Activated T-cell treated with anti-CD3 and anti-CD28 coated beads for 1 hour (primary cell): ENCODE results near the gene ADAT3.
A peak's percentile ranks its signal among the peaks of the same experiment; 100 is the strongest.
"Not testable (repeated sequence)": the region's sequence is repeated elsewhere in the genome, so short reads cannot be mapped to it uniquely, and the experiment has no call there.

ENCODE experiments used
- DNase-seq: peaks from one replicate; pipeline ENCODE4 v3.0.0-alpha.2; 2020; ENCODE audit warnings: low read depth

ADAT3 gene

GRCh38 chr19:1882786-1883692, 22.2 kb upstream of the ADAT3 start:
- no peak for DNase-seq

DNA sequence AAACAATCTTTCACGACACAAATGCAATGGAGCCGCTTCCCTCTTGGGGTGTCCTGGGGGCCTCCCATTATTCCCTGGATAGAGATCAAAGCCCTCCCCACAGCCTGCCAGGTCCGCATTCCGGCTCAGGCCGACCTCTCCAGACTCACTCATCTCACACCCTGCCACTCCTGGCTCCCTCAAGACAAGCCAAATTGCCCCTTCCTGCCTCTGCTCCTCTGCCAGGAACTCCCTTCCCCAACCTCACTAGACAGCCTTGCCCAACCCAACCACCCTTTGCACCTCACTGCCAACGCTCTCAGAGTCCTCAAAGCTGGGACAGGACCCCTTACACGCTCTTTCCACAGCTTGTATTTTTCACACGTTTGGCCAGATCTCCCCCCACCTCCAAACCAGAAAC, 21.4 kb upstream of the ADAT3 start:
- no peak for DNase-seq

DNA sequence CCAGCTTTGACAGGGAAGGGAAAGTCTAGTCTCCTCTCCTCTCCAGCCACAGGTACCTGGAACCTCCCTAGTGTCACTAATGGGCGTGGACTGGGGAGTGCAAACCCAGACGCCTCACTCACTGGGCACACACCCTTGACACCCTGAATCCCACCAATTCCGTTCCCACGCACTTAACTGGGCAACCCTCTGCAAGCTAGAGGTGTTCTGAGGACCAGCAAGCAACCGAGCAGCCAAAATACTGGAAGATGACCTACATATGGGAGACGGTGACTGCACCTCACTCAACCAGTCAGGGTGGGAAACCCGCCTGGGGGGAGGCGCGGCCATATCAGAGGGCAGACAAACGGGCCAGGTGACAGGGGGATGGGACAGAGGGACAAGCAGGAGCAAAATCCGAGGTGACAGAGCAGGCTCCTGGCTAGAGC, 20.9 kb upstream of the ADAT3 start:
- DNase-seq = no peak

- no peak for DNase-seq
Observed at GRCh38 chr19:1884719-1885334, 20.4 kb upstream of the ADAT3 start.

GRCh38 chr19:1885398-1886119, 19.6 kb upstream of the ADAT3 start, which contains the start of gene ABHD17A:
Gene ABHD17A, minus strand, starts transcription at chr19:1885496. Its CDS starts 3,930 bp downstream, at chr19:1881566.
- DNase-seq = peak; percentile 95

GRCh38 chr19:1886360-1886759, 18.8 kb upstream of the ADAT3 start:
- DNase-seq = not testable (repeated sequence)

DNA sequence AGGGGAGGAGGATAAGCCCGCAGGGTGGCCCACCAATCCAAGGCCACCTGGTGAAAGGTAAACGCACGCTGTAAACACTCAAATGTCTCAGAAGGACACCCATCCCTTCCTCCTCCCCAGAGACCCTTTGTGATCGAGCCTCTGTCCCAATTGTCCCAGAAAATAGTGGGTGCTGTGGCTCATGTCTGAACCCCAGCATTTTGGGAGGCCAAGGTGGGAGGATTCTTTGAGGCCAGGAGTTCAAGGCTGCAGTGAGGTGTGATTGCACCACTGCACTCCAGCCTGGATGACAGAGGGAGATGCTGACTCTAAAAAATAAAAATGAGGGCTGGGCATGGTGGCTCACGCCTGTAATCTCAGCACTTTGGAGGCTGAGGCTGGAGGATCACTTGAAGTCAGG, 16.8 kb upstream of the ADAT3 start:
- DNase-seq = no peak

DNA sequence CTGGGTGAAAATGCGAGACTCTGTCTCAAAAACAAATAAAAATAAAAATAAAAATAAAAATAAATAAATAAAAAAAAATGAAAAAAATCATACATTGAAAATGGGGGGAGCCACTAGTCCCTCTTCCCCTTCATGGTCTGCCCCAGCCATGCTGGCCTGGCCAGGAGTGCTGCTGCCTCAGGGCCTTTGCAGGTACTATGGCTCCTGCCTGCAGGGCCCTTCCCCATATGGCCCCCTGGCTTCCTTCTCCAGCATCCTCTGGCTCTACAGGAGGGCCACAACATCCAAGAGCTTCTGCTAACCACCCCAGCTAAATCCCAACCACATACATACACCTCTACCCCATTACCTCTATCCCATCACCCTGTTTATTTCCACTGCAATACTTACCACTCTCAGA, 15.3 kb upstream of the ADAT3 start:
- DNase-seq = no peak

GRCh38 chr19:1893791-1894190, 11.4 kb upstream of the ADAT3 start:
- DNase-seq = no peak

- DNase-seq = no peak
Observed at GRCh38 chr19:1896508-1896907, 8.7 kb upstream of the ADAT3 start.

DNA sequence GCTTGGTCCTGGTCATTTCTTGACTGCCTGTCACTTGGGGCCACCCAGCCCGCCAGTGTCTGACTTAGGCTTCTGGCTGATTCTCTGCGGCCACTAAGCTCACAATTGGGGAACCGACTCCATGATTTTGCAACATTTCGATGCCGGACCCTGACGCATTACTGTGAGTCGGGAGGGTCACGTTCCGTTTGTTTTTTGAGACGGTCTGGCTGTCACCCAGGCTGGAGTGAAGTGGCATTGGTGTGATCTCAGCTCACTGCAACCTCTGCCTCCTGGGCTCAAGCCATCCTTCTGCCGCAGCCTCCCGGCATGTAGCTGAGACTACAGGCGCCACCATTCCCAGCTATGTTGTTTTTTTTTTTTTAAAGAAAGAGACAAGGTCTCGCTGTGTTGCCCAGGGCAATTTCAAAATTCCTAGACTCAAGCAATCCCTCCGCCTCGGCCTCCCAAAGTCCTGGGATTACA, 3.2 kb upstream of the ADAT3 start:
- DNase-seq = no peak

DNA sequence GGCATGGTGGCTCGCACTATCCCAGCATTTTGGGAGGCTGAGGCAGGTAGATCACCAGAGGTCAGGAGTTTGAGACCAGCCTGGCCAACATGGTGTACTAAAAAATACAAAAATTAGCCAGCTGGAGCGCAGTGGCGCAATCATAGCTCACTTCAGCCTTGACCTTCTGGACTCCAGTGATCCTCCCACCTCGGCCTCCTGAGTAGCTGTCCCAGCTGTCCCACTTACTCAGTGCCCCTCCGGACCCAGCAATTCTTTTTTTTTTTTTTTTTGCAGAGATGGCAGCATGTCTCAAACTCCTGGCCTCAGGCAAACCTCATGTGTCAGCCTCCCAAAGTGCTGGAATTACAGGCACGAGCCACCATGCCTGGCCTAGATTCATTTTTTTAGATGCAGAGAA, 2.3 kb upstream of the ADAT3 start:
- DNase-seq = no peak

- no peak for DNase-seq
Observed at GRCh38 chr19:1904860-1905109, 414 bp upstream of the ADAT3 start.

GRCh38 chr19:1905863-1906375, 720 bp downstream of the ADAT3 start:
- no peak for DNase-seq

DNA sequence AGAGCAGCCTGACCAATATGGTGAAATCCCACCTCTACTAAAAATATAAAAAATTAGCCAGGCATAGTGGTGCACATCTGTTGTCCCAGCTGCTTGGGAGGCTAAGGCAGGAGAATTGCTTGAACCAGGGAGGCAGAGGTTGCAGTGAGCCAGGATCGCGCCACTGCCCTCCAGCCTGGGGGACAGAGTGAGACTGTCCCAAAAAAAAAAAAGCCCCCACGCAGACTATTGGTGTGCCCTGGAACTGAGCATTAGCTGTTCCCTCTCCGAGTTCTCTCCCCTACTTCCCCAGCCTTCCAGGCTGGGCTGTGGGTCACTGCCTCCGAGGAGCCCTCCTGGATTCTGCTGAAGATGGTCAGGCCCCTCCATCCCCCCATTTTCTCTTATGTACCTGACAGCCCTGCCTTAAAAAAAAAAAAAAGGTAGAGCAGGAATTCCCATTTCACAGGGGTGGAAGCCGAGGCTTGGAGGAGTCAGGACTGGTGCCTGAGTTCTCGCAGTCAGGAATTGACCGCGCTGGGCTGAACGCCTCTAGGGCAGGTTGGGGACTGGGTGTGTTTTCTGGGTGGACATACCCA, 1.9 kb downstream of the ADAT3 start:
- DNase-seq = no peak

DNA sequence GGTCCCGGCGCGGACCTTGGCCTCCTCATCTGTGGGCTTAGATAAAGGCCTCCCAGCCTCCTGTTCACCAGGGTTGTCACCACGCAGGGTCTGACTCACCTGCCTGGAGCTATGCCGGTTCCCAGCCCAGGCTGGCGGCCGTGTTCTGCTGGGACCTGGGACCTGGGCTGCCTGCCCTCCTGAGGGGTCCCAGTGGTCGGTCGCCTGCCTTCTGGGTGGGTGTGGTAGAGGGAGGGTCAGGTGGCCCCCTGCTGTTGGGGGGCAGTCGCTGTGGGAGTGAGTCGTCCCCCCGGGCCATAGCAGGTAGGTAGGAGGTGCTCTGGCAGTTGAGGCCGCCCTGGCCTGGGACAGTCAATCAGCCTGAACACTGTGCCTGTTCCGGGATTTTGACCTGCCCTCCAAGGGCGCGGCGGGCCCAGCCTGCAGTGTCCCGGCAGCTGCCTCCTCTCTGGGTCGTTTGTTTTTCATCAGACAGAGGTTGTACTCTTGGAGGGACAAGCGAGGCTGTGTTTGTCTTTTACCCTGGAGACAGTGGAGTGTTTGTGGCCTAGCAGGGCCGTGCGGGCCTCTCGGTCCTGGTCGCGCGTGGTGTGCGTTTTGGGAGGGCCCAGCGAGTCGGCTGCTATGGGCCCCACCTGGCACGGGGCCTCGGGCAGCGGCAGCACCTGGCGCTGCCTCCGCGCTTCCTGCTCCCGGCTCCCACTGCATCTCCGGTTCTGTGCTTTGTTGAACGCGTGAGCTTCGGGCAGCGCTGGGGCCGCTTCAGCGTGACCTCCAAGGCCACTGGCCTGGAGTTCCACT, 2.6 kb downstream of the ADAT3 start:
- no peak for DNase-seq

GRCh38 chr19:1908364-1908678, 3.1 kb downstream of the ADAT3 start:
- no peak for DNase-seq

DNA sequence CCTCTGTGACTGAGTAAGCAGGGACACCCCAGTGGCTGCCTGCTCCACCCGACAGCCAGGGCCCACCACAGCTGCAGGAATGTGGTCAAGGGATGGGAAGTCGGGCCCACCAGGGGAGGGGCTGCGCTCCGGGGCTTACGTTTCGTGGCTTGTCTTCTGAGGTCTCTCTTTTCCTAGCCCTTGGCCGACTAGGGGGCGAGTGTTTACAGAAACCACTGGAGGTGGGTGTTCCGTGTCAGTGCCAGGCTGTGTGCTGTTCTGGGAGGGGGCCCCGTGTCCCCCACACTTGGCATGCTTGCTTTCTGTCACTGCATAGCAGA, 4.5 kb downstream of the ADAT3 start:
- DNase-seq = no peak

GRCh38 chr19:1910177-1910576, 5.0 kb downstream of the ADAT3 start:
- DNase-seq = no peak

- no peak for DNase-seq
Observed at GRCh38 chr19:1911098-1911497, 5.9 kb downstream of the ADAT3 start.

GRCh38 chr19:1911995-1912394, 6.8 kb downstream of the ADAT3 start:
- DNase-seq = no peak
